Caco-2 (cell line): ENCODE data around the gene AGPAT3. TPM values are rescaled to one million over a fixed set of nuclear protein-coding genes. Genes with fewer than 3 reads are reported as not detected.

Experiments used
- BruUV-seq: library from RNA; stranded (reverse); fragments of 400-500 nt; replicated peaks from 2 replicates; lab custom pipeline; 2021; lab: Mats Ljungman, UMichigan
- CTCF ChIA-PET: fragments of 300-600 bp; sonication (Branson Sonifier 250); formaldehyde crosslinking; loops from one replicate; lab custom pipeline; 2022; ENCODE audit warnings: antibody characterized with exemption; lab: Charles Lee
- POLR2A ChIA-PET: fragments of 300-600 bp; sonication (Branson Sonifier 250); formaldehyde crosslinking; loops from one replicate; lab custom pipeline; 2022; ENCODE audit warnings: antibody characterized with exemption; lab: Charles Lee
- DNase-seq, 2 experiments: peaks; one replicate each; pipeline versions ENCODE4 v3.0.0 to v3.0.0-alpha.2; 2020 to 2022
- H3K27me3 ChIP-seq: replicated peaks from 2 replicates; pipeline ENCODE4 v1.6.0; 2011; ENCODE audit warnings: low read length; ENCODE audit not compliant: control insufficient read depth, insufficient read depth
- H3K36me3 ChIP-seq: 2 replicates; pipeline ENCODE4 v1.5.1; 2011; ENCODE audit warnings: low read length; ENCODE audit not compliant: control insufficient read depth, insufficient read depth
- H3K4me1 ChIP-seq: fragments of 250-450 bp; sonication (Bioruptor Pico); 2 replicates; pipeline ENCODE4 v1.5.1; 2020; ENCODE audit warnings: mild to moderate bottlenecking
- H3K4me3 ChIP-seq: 2 replicates; pipeline ENCODE4 v1.5.1; 2011; ENCODE audit warnings: low read depth, mild to moderate bottlenecking, control low read depth, low read length
- H3K9me3 ChIP-seq: fragments of 250-450 bp; sonication (Bioruptor Pico); 2 replicates; pipeline ENCODE4 v1.5.1; 2020; ENCODE audit warnings: mild to moderate bottlenecking, moderate library complexity
- H3K27ac Mint-ChIP-seq: one replicate; pipeline ENCODE4 v1.8.0; 2022; ENCODE audit warnings: mixed read lengths; ENCODE audit not compliant: unreplicated experiment
- H3K27me3 Mint-ChIP-seq: one replicate; pipeline ENCODE4 v1.8.0; 2022; ENCODE audit warnings: mixed read lengths; ENCODE audit not compliant: insufficient read depth, unreplicated experiment
- H3K36me3 Mint-ChIP-seq: one replicate; pipeline ENCODE4 v1.8.0; 2022; ENCODE audit warnings: mild to moderate bottlenecking, mixed read lengths; ENCODE audit not compliant: insufficient read depth, unreplicated experiment
- H3K4me1 Mint-ChIP-seq: one replicate; pipeline ENCODE4 v1.8.0; 2022; ENCODE audit warnings: low read depth, mixed read lengths; ENCODE audit not compliant: unreplicated experiment
- H3K4me3 Mint-ChIP-seq: one replicate; pipeline ENCODE4 v1.8.0; 2022; ENCODE audit warnings: mild to moderate bottlenecking, moderate library complexity, mixed read lengths; ENCODE audit not compliant: unreplicated experiment
- H3K9me3 Mint-ChIP-seq: one replicate; pipeline ENCODE4 v1.8.0; 2022; ENCODE audit warnings: mixed read lengths; ENCODE audit not compliant: unreplicated experiment
- CTCF ChIP-seq, 2 experiments: fragments of 200-600 bp in 1 of 2; IDR thresholded peaks; 1 replicate in 1 of 2; 2 replicates in 1 of 2; pipeline versions ENCODE4 v1.5.1 to v1.8.0; 2011 to 2022; ENCODE audit warnings: antibody characterized with exemption in 1 of 2, control low read depth in 1 of 2, inconsistent platforms in 1 of 2, low read depth in 1 of 2, low read length in 1 of 2, mild to moderate bottlenecking in 1 of 2, moderate library complexity in 1 of 2; ENCODE audit not compliant: insufficient read depth in 1 of 2, severe bottlenecking in 1 of 2, unreplicated experiment in 1 of 2
- intact Hi-C: fragments of 100-400 bp; cut with micrococcal nuclease; formaldehyde crosslinking; loops from one replicate; pipeline ENCODE4 v1.10.0; 2022; ENCODE audit not compliant: unreplicated experiment
- total RNA-seq: library from RNA; stranded (reverse); gene quantifications from 2 replicates; pipeline ENCODE4 v1.2.3, GENCODE V29; 2022

Gene AGPAT3
- total RNA-seq, 1 experiment from 2014 or later, result 61.8 TPM

DNA sequence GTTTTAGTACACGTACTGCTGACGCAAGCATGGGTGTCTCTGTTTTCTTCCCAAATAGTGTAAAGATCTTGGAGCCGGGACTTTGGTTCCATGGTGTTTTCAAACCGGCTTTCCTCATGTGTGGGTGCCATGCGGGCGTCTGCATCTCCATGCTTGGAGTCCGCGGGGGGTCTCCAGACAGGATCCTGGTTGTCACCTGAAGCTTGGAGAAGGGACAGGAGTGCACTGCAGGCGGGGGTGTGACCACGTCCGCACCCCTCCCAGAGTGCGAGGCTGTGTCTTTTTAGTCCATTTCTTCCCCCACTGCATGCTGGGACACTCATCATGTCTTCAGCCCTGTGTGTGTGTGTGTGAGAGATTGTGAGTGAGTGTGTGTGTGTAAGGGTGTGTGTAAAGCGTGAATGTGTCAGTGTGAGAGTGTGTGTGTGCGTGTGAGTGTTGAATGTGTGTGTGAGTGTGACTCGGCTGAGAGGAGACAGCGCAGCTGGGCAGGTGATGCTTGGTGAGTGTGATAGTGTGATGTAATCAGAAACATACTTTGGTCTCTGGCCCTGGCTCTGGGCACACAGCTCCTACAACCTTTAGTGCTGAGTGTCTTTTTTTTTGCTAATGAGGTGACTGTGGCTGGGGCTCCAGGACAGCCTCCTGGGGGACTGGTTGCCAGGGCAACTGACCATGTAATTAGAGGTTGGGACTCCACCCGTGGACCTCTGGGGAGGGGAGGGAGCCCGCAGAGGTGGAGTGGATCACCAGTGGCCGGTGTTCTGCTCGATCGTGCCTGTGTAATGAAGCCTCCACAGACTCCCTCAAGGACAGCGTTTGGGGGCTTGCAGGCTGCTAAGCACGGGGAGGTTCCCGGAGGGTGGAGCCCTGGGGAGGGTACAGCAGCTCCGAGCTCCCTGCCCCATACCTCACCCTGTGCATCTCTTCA lies 55.1 kb downstream of the AGPAT3 start:
- DNase-seq, result no peak
- H3K9me3 Mint-ChIP-seq, result peaks cover 10% of the 10 kb centered on the region
- H3K4me3 ChIP-seq, result no peak overlapping the region
- no peaks in the 10 kb centered on the region for H3K27me3 Mint-ChIP-seq
- POLR2A ChIA-PET, result no interaction called here
- H3K4me1 ChIP-seq, result peaks cover 52% of the 10 kb centered on the region
- CTCF ChIA-PET, result interaction anchor here (0.6 kb wide), 1 partner anchor 45 kb away, joined by 3 read pairs; no protein-coding TSS in a partner anchor
- no TSS peak for BruUV-seq
- H3K27me3 ChIP-seq, result no peaks in the 10 kb centered on the region
- H3K27ac Mint-ChIP-seq, result peak overlapping the region; percentile 7
- no peak overlapping the region for H3K4me3 Mint-ChIP-seq
- intact Hi-C loops, result loop anchor here (5.0 kb wide), 1 partner anchor 53 kb away; the partner anchor contains the start of gene AGPAT3
- no peaks in the 10 kb centered on the region for H3K36me3 ChIP-seq
- peaks cover 12% of the 10 kb centered on the region for H3K36me3 Mint-ChIP-seq
- peaks cover 28% of the 10 kb centered on the region for H3K4me1 Mint-ChIP-seq
- TF ChIP-seq CTCF (IDR thresholded peaks at IDR 0.05; ENCODE audit: insufficient read depth in 1 of 2, low read depth in 1 of 2, low read length in 1 of 2, severe bottlenecking in 1 of 2, unreplicated experiment in 1 of 2), result no peak
- no peaks in the 10 kb centered on the region for H3K9me3 ChIP-seq

DNA sequence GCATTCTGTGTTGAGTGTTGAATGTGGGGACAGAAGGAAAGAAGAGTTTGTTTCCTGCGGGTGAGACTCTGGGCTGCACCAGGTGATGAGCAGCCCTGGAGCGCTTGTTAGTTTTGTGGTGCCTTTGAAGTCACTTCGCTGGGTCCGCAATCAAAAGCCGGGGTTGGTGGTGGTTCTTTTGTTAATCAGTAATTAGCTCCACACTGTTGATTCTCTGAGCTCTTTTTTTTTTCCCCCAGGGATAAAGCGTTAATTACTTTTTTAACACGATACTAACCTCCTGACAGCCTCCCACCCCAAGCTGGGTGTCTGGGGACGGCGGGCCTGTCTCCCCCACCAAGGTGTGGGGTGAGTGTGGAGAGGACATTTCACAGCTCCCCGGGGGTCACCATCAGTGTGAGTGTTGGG lies 56.6 kb downstream of the AGPAT3 start:
- no peak for TF ChIP-seq CTCF (IDR thresholded peaks at IDR 0.05; ENCODE audit: insufficient read depth in 1 of 2, low read depth in 1 of 2, low read length in 1 of 2, severe bottlenecking in 1 of 2, unreplicated experiment in 1 of 2)
- H3K4me1 ChIP-seq, result peaks cover 60% of the 10 kb centered on the region
- DNase-seq, result peak in 1 of 2 experiments; percentile 31
- peaks cover 10% of the 10 kb centered on the region for H3K9me3 Mint-ChIP-seq
- ChIA-PET CTCF (interaction anchor here (0.6 kb wide), 1 partner anchor 93 kb away, joined by 4 read pairs; no protein-coding TSS in a partner anchor), POLR2A (interaction anchor here (1.1 kb wide), 1 partner anchor 55 kb away, joined by 4 read pairs; no protein-coding TSS in a partner anchor)
- no peaks in the 10 kb centered on the region for H3K27me3 Mint-ChIP-seq
- H3K36me3 Mint-ChIP-seq, result peaks cover 12% of the 10 kb centered on the region
- H3K36me3 ChIP-seq, result no peaks in the 10 kb centered on the region
- no peaks in the 10 kb centered on the region for H3K27me3 ChIP-seq
- peak overlapping the region; percentile 15 for H3K4me3 Mint-ChIP-seq
- peaks cover 28% of the 10 kb centered on the region for H3K4me1 Mint-ChIP-seq
- intact Hi-C loops, result loop anchor here (5.0 kb wide), 1 partner anchor 54 kb away; the partner anchor contains the start of gene AGPAT3
- peak overlapping the region; percentile 86 for H3K27ac Mint-ChIP-seq
- BruUV-seq, result no TSS peak
- H3K9me3 ChIP-seq, result no peaks in the 10 kb centered on the region
- H3K4me3 ChIP-seq, result no peak overlapping the region
